Putamen (tissue), 1 donor: Measurements from ENCODE around the gene FSIP2.
"Not testable (repeated sequence)": the region's sequence is repeated elsewhere in the genome, so short reads cannot be mapped to it uniquely, and the experiment has no call there.

Source experiments
- DNase-seq: peaks from one replicate; pipeline ENCODE4 v3.0.0-alpha.2; 2016; ENCODE audit warnings: low spot score

Gene FSIP2

DNA sequence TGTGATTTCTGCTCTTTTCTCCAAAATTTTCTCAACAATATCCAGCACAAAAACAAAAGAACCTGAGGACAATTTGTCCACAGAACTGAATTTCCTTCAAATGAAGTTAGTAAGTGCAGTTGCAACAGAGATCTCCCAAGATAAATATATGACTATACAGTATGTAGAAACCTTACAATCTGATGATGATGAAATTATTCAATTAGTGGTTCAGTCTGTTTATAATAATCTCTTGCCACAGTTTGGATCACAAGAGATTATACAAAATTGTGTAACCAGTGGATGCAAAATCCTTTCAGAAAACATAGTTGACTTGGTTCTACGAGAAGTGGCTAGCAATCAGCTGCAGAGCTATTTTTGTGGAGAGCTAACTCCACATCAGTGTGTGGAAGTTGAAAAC lies 68.7 kb downstream of the FSIP2 start:
- no peak for DNase-seq

GRCh38 chr2:185811580-185811979 lies 73.0 kb downstream of the FSIP2 start:
- no peak for DNase-seq

GRCh38 chr2:185813707-185814106 lies 75.1 kb downstream of the FSIP2 start:
- no peak for DNase-seq

DNA sequence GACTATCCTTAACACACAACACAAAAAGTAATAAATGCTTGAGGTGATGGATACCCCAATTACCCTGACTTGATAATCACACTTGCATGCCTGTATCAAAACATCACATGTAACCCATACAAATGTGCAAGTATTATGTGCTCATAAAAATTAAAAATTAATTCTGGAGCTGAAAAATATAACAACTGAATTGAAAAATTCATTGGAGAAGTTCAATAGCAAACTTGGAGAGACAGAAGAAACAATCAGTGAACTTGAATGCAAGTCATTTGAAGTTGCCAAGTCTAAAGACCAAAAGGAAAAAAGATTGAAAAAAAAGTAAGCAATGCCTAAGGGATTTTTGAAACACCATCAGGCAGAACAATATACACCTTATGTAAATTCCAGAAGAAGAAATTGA lies 79.4 kb downstream of the FSIP2 start:
- DNase-seq = no peak

- DNase-seq = no peak
Measured at GRCh38 chr2:185821467-185821866, 82.9 kb downstream of the FSIP2 start.

DNA sequence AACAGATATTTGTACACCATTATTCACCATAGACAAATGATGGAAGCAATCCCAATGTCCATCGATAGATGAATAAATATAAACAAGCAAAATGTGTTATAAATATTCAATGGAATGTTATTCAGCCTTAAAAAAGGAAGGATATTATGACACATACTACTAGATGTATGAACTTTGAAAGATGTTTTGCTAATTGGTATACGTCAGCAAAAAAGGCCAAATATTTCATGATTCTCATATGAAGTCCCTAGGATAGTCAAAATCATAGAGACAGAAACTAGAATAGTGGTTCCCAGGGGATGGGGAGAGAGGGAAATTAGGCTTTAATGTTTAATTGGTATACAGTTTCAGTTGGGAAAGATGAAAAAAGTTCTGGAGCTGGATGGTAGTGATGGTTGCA lies 85.2 kb downstream of the FSIP2 start:
- no peak for DNase-seq

DNA sequence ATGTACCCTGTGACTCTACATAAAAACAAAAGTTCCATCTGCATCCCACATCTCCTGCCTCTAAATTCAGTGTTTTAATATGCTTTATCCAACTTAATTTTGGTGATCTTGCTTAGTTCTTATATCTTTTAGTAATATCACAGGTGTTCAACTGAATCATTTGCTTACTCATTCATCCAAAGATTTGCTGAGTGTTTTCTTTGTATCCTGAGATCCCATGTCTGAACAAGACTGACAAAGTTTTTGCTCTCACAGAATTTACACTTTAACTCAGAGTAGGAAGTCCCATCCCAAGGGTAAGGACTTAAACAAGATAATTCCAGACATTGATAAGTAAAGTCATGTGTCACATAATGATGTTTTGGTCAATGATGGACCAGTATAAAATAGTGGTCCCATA lies 87.0 kb downstream of the FSIP2 start:
- DNase-seq = no peak

DNA sequence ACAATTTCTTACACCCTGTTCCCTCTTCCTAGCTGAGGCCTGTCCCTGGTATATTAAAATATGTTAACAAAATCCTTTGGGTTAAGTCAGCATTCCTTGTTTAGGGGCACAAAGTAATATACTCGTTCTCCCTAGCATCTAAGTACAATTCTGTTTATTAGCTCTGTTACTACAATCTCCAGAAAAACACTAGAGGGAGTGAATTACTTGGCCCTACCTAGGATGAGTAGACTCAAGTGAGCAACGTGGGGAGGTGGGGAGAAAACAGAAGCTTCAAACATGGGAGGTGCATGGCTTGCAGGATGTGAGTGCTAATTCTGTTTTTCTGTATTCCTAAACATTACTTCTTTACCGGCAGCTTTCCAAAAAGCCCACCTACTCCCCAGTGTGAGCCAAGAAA lies 89.7 kb downstream of the FSIP2 start:
- no peak for DNase-seq

DNA sequence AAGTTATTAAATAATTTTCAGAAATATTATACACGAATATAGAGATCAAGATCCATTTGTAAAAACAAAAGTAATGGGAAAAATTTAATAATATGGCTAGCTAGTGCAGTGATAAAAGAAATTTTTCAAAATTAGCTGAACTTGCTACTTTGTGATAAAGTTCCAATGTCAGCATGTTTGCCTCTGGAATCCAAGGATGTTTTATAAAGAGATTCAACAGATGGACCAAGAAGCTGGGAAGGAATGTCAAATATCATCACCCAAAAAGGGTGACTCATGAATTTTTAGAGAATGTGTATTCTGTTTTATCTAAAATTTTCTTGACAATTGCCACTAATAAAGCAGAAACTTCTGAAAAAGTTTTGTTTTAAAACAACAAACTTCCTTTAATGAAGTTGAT lies 95.3 kb downstream of the FSIP2 start:
- DNase-seq = no peak

DNA sequence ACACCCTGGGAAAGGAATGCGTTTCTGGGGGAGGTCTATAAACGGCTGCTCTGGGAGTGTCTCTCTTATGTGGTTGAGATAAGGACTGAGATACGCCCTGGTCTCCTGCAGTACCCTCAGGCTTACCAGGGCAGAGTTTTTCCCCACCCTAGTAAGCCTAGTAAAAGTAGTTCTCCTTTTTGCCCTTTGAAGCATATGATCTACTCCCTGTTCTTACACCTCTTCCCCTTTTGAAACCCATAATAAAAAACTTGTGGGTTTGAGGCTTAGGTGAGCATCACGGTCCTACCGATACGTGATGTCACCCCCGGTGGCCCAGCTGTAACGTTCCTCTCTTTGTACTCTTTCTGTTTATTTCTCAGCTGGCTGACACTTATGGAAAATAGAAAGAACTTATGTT lies 97.4 kb downstream of the FSIP2 start:
- DNase-seq = no peak

DNA sequence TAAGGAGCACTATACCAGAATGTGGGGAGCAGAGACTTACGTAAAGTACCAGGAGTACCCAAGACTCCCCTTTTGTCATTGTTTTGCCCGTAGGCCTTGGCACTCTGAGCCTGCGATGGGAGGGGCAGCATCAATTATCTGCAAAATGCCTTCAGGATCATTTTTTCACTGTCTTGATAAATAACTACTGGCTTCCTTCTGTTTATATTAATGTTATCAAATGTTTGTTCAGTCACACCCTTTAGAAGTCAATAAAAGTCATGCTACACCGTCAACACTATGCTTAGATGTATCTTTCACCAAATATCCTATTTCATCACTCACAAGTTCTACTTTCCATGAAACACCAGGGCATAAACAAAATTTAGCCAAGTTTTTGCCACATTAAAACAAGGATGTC lies 116.3 kb downstream of the FSIP2 start:
- DNase-seq = no peak

GRCh38 chr2:185857691-185858090 lies 119.1 kb downstream of the FSIP2 start:
- no peak for DNase-seq

DNA sequence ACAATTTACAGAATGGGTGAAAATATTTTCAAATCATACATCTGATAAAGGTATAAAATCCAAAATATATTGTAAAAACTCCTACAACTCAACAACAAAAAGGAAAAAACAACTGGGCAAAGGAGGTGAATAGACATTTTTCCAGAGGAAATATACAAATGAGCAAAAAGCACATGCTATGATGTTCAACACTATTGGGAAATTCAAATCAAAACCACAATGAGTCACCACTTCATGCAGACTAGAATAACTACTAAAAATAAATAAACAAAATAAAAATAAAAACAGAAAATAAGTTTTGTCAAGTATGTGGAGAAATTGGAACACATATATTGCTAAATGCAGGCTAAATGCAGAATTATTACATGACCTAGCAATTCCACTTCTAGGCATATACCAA lies 120.9 kb downstream of the FSIP2 start:
- no peak for DNase-seq

- DNase-seq = no peak
Measured at GRCh38 chr2:185860321-185860720, 121.7 kb downstream of the FSIP2 start.

DNA sequence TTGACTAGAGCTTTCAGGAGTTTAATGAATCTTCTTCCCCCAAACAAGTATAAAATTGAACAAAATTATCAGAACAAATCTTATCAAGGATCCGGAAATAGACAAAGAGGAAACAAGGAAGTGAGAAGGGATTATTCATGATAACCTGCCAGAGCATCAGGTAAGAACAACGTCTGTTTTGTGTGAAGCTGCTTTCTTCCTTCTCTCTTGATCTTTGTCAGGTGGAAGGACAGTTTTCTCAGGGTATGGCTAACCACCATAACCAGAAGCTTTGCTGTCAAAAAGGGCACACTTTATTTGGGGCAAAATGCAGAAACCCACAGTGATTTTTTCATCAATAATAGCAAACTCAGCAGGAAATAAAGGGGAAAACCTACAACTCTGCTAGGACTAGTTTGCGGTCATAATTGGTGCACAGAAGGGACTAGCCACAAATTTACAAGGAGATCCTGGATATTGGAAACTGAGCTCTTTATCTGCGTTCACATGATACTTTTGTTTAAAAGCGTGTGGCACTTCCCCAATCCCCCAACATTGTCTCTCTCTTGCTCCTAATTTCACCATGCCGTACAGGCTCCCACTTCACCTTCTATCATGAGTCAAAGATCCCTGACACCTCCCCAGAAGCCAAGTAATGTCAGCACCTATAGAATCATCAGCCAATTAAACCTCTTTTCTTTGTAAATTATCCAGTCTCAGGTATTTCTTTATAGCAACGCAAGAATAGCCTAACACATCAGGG lies 124.2 kb downstream of the FSIP2 start:
- DNase-seq = no peak

DNA sequence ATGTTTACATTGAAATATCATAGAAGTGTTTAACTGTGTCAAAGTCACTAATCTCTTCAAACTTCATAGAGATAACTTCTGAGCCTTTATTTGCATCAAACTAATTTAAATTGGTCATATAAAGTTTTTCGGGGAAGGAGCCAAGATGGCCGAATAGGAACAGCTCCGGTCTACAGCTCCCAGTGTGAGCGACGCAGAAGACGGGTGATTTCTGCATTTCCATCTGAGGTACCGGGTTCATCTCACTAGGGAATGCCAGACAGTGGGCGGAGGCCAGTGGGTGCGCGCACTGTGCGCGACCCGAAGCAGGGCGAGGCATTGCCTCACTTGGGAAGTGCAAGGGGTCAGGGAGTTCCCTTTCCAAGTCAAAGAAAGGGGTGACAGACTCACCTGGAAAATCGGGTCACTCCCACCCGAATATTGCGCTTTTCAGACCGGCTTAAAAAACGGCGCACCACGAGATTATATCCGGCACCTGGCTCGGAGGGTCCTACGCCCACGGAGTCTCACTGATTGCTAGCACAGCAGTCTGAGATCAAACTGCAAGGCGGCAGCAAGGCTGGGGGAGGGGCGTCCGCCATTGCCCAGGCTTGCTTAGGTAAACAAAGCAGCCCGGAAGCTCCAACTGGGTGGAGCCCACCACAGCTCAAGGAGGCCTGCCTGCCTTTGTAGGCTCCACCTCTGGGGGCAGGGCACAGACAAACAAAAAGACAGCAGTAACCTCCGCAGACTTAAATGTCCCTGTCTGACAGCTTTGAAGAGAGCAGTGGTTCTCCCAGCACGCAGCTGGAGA lies 126.1 kb downstream of the FSIP2 start:
- DNase-seq = not testable (repeated sequence)

GRCh38 chr2:185875136-185875931 lies 136.7 kb downstream of the FSIP2 start:
- DNase-seq = no peak

GRCh38 chr2:185876234-185876633 lies 137.6 kb downstream of the FSIP2 start:
- no peak for DNase-seq

DNA sequence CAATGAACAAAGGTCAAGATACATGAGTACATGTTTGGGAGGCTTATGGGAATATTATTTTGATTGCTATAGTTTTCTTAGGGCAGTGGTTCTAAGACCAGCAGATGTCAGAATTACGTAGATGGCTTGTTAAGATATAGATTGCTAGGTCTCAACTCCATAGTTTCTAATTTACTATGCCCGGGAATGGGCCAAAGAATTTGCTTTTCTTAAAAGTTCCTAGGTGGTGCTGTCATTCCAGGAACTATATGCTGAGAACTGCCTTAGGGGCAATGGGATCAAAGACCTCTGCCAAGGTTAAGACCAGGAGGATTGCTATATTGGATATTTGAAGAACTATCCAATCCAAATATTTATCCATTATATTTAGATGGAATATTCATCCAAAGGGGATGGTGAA lies 141.8 kb downstream of the FSIP2 start:
- no peak for DNase-seq
